ENCODE data around the gene RPS6KC1. TPM values are rescaled to one million over a fixed set of nuclear protein-coding genes. Genes with fewer than 3 reads are reported as not detected.
"Not testable (repeated sequence)": the region's sequence is repeated elsewhere in the genome, so short reads cannot be mapped to it uniquely, and the experiment has no call there.

Gene RPS6KC1
- total and polyA plus RNA-seq, 7 donors, result 3.9 to 37.4 (median 23.1) TPM

DNA sequence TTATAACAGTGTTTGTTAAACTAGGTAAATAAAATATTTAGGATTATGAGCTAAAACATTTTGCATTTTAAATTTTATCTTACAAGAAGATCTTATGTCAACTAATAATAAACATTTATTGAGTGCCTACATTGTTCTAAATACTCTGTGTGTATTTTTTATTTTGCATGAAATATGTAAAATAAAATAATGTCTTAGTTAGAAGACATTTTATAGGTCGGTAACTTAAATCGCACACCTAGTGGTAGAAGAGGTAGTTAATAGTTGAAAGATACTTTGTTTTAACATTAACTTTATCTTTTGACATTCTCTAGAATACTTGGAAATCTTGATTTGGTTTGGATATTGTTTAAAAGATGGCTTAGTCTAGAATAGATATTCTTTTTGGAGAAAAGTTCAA is 60.5 kb downstream of the RPS6KC1 start:
- Histone ChIP-seq H3K36me3 (no peaks in the 10 kb centered on the region), H3K4me3 (no peak overlapping the region), H3K27me3 (no peaks in the 10 kb centered on the region), H3K27ac (no peak overlapping the region), H3K4me1 (no peaks in the 10 kb centered on the region), H3K9me3 (no peaks in the 10 kb centered on the region)
- WGBS, 2 donors, result 92 to 97% methylated on average over 2 of the region's 2 CpGs
- intact Hi-C loops (cut with DNase I), result no loop called here
- TF ChIP-seq, protein P1, sequence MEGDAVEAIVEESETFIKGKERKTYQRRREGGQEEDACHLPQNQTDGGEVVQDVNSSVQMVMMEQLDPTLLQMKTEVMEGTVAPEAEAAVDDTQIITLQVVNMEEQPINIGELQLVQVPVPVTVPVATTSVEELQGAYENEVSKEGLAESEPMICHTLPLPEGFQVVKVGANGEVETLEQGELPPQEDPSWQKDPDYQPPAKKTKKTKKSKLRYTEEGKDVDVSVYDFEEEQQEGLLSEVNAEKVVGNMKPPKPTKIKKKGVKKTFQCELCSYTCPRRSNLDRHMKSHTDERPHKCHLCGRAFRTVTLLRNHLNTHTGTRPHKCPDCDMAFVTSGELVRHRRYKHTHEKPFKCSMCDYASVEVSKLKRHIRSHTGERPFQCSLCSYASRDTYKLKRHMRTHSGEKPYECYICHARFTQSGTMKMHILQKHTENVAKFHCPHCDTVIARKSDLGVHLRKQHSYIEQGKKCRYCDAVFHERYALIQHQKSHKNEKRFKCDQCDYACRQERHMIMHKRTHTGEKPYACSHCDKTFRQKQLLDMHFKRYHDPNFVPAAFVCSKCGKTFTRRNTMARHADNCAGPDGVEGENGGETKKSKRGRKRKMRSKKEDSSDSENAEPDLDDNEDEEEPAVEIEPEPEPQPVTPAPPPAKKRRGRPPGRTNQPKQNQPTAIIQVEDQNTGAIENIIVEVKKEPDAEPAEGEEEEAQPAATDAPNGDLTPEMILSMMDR (IDR thresholded peaks at IDR 0.05), result no peak
- TF ChIP-seq POLR2AphosphoS5 (IDR thresholded peaks at IDR 0.05), result no peak
- TF ChIP-seq EP300 (IDR thresholded peaks at IDR 0.05), result no peak
- TF ChIP-seq POLR2A (IDR thresholded peaks at IDR 0.05), result no peak
- DNase-seq, result no peak

DNA sequence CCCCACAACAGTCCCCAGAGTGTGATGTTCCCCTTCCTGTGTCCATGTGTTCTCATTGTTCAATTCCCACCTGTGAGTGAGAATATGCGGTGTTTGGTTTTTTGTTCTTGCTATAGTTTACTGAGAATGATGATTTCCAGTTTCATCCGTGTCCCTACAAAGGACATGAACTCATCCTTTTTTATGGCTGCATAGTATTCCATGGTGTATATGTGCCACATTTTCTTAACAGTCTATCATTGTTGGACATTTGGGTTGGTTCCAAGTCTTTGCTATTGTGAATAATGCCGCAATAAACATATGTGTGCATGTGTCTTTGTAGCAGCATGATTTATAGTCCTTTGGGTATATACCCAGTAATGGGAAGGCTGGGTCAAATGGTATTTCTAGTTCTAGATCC is 61.7 kb downstream of the RPS6KC1 start:
- 95 to 96% methylated on average over 3 of the region's 3 CpGs for WGBS, 2 donors
- H3K4me1 ChIP-seq; H3K27me3 ChIP-seq; H3K9me3 ChIP-seq; DNase-seq; H3K4me3 ChIP-seq; intact Hi-C loops (cut with DNase I); H3K36me3 ChIP-seq; H3K27ac ChIP-seq: not testable (repeated sequence)

DNA sequence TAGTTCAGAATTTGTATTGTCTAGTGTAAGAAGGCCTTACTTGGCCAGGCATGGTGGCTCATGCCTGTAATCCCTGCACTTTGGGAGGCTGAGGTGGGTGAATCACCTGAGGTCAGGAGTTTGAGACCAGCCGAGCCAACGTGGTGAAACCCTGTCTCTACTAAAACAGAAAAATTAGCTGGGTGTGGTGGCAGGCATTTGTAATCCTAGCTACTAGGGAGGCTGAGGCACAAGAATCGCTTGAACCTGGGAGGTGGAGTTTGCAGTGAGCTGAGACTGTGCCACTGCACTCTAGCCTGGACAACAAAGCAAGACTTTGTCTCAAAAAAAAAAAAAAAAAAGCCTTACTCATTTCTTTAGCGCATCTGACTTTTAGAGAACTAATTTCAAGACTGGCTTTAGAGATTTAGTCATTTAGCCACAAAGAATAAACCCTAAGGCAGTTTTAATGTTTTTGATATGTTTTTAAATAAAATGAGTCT is 66.7 kb downstream of the RPS6KC1 start:
- H3K4me3 ChIP-seq; H3K4me1 ChIP-seq; DNase-seq; H3K36me3 ChIP-seq; H3K27me3 ChIP-seq; H3K27ac ChIP-seq; H3K9me3 ChIP-seq; intact Hi-C loops (cut with DNase I): not testable (repeated sequence)
- WGBS, 2 donors, result 85 to 90% methylated on average over 4 of the region's 4 CpGs

DNA sequence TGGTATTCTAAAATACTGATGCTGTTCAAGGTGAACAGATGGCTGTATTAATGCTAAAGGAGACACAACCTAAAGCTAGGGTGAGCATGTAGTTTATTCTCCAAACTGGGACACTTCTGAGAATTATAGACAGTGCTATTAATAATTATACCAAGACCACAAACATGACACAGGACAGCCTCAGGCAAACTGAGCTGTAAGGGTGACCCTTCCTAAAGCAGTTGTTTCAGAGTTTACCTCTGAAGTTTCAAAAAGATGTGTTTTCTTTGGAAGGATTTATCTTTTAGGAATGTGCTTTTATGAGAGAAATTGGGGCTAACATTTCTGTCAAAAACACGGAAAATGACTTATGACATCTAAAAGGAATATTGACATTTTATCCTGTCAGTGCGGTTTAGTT is 68.8 kb downstream of the RPS6KC1 start:
- Histone ChIP-seq H3K36me3 (no peaks in the 10 kb centered on the region), H3K27me3 (no peaks in the 10 kb centered on the region), H3K4me1 (peaks cover 0 to 6% (median 0%) of the 10 kb centered on the region in 4 donors), H3K4me3 (no peak overlapping the region), H3K9me3 (no peaks in the 10 kb centered on the region), H3K27ac (no peak overlapping the region)
- TF ChIP-seq POLR2A (IDR thresholded peaks at IDR 0.05) (no peak), EP300 (IDR thresholded peaks at IDR 0.05) (no peak), POLR2AphosphoS5 (IDR thresholded peaks at IDR 0.05) (no peak)
- TF ChIP-seq, protein P1 (IDR thresholded peaks at IDR 0.05), result no peak
- 93 to 96% methylated on average over 2 of the region's 2 CpGs for WGBS, 2 donors
- DNase-seq, result no peak
- intact Hi-C loops (cut with DNase I), result loop anchor here (5.0 kb wide), 1 partner anchor 1003 kb away; no protein-coding TSS in a partner anchor

DNA sequence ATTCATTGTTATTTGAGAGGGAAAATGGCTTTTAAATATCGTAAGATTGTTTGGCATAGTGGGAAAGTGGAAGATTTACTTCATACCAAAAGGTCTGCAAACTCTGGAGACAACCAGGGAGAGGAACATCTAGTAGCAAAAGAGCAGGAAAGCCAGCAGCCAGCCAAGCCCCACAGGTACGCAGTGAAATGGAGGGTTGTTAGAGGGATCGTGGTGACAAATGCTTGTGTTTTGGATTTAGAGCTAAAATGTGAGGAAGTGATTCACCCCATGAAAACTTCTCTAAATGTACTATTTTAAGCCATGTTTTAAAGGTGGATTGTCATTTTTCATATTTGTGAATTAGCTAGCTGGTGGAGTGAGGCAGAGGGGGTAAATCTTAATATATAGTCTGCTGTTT is 69.3 kb downstream of the RPS6KC1 start:
- H3K27ac ChIP-seq, result no peak overlapping the region
- DNase-seq, result no peak
- H3K36me3 ChIP-seq, result no peaks in the 10 kb centered on the region
- TF ChIP-seq EP300 (IDR thresholded peaks at IDR 0.05) (no peak), POLR2A (IDR thresholded peaks at IDR 0.05) (no peak), POLR2AphosphoS5 (IDR thresholded peaks at IDR 0.05) (no peak)
- TF ChIP-seq, protein P1 (IDR thresholded peaks at IDR 0.05), result no peak
- H3K27me3 ChIP-seq, result no peaks in the 10 kb centered on the region
- H3K4me3 ChIP-seq, result no peak overlapping the region
- intact Hi-C loops (cut with DNase I), result loop anchor here (5.0 kb wide), 1 partner anchor 1002 kb away; no protein-coding TSS in a partner anchor
- 88 to 96% methylated on average over 3 of the region's 3 CpGs for WGBS, 2 donors
- H3K4me1 ChIP-seq, result peaks cover 0 to 6% (median 0%) of the 10 kb centered on the region in 4 donors
- H3K9me3 ChIP-seq, result no peaks in the 10 kb centered on the region

DNA sequence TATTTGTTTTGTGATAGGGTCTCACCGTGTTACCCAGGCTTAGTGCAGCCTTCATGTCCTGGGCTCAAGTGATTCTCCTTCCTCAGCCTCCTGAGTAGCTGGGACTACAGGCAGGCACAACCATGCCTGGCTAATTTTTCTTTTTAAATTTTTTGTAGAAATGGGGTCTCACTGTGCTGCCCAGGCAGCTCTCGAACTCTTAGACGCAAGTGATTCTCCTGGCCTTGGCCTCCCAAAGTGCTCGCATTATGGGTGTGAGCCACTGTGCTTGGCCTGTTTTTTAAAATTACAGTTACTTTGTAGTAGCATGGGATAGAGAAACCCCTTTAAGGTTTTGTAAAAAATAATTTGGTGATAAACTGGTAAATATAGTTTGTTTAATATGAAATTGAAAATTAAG is 69.9 kb downstream of the RPS6KC1 start:
- Histone ChIP-seq H3K27ac (no peak overlapping the region), H3K27me3 (no peaks in the 10 kb centered on the region), H3K36me3 (no peaks in the 10 kb centered on the region), H3K4me1 (peaks cover 0 to 6% (median 0%) of the 10 kb centered on the region in 4 donors), H3K9me3 (no peaks in the 10 kb centered on the region), H3K4me3 (no peak overlapping the region)
- intact Hi-C loops (cut with DNase I), result loop anchor here (5.0 kb wide), 1 partner anchor 1001 kb away; no protein-coding TSS in a partner anchor
- TF ChIP-seq EP300 (IDR thresholded peaks at IDR 0.05) (no peak), POLR2AphosphoS5 (IDR thresholded peaks at IDR 0.05) (no peak), POLR2A (IDR thresholded peaks at IDR 0.05) (no peak)
- TF ChIP-seq, protein P1 (IDR thresholded peaks at IDR 0.05), result no peak
- DNase-seq, result no peak
- 92 to 94% methylated on average over 4 of the region's 4 CpGs for WGBS, 2 donors

All from sigmoid colon (tissue), 7 donors.